ENCODE data around the gene ZBTB7B.
A peak's percentile ranks its signal among the peaks of the same experiment; 100 is the strongest.

The ZBTB7B gene

DNA sequence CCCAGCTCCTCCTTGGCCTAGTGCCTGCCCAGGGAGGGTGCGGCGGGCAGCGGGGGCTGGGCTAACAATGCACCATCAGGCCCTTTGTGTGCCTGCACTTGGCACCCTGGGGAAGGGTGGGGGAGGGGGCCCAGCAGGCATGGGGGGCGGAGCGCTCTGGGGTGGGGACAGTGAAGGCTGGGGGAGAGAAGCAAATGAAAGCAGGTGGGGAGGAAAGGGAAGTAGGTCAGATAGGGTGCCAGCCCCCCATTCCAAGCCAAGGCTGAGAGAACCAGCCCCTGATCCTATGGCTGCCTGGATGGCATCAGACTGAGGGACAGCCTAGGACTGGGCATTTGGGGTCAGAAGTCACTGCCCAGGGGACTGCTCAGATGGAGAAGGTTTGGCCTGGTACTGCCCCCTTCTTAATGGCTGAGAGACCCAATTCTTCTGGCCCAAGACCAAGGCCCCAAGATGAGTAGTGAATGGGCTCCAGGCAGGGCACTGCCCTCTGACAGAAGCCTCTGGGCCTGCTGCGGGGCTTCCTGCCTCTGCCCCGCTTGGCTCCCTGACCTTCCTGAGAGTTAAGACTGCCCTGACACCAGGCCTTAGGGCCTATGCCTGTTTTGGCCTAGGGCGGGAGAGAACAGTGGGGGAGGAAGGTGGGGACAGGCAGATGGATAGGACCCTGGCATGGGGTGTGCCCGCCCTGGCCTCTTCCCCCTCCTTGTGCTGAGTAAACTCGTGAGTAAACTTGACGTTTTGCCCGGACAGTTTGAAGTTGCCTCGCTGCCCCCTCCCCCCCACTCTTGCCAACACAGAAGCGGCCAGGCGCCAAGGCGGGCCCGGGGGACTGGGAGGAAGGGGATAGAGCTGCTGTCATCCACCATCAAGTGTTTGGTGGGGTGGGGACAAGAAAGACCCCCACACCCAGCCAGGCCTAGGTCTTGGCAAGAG is 2.7 kb downstream of the ZBTB7B start:
- DNase-seq, result no peak

DNA sequence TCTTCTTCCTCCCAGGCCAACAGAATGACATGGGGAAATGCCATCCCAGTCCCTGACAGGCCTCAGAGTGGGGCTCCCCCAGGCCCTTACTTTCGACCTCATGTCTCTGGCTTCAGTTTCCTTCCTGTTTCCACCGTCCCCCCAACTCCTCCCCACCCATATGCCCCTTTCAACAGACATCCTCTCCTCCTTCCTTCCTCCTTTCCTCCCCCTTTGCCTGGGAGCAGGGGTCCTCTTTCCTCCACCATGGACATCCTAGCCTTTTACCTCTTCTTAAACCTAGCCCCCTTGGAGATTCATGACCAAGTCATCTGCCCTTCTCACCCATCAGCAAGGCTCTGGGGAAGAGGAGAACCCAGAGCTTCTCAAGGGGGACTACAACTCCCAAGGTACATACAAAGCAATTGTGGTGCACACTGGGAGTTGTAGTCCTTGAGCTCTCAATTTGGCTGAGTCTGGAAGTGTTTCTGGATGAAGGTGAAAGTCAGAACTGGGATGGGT is 4.0 kb downstream of the ZBTB7B start:
- no peak for DNase-seq

DNA sequence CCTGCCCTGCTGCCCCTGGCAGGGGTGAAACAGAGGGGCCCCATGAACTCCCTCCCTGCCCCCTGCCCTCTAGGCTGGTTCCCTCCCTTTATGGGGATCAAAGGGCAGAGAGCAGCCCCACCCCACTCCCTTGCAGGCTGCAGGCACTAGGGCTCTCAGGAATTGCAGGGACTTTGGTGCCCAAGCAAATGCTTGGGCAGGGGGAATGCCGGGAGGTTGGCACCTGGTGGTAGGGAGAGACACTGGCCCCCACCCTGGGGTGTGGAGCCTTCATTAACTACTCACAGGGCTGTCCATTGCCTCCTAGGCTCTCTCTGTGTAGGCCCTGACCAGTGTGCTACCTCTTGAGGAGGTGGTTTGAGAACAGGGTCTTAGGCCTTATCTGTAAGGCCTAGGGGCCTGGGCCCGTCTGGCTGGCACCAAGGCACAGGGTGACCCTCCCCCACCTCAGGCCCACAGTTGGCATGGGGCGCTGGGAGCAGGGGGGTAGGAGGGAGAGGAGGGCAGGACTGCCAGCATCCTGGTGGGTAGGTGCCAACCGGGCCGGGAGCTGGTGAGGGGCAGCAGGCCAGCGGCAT is 4.7 kb downstream of the ZBTB7B start:
- DNase-seq, result no peak

DNA sequence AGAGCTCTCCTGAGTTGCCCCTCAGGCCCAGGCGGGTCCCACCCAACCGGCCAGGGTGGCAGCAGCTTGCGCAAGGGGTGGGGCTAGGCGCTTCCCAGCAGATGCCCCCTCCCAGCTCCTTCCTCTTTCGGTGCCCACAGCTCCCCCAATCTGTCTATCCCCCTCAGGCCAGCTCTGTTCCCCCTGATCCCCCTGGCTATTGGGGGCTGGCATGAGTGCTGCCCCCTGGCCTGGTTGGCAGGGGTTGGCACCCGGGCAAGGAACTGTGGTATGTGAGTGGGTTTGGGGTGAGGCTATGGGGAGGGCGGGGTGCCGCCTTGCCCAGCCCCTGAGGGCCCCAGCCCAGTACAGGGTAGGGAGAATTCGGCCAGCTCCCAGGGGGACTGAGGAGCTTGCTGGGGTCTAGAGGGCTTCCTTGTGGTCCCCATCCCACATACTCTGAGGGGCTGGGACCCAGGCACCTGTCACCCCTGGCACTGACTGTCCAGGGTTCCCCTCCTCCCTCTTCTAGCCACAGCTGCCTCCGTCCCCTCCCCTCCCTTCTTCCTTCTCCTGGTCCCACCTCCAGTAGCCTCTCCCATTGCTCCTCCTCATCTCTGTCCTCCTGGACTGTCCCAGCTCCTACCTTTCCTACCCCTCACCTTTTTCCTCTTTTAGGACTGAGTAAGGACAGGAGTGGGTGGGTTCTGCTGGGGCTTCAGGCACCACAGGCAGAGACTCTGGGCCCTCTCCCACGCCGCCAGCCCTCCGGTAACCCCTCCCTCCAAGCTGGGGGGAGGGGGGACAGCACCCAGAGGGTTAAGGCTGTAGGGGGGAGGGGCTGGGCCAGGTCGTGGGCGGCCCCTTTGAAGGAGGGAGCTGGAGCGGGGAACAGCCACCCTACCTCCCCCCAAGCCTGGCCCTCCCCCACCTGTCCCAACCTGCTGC is 5.7 kb downstream of the ZBTB7B start:
- no peak for DNase-seq

DNA sequence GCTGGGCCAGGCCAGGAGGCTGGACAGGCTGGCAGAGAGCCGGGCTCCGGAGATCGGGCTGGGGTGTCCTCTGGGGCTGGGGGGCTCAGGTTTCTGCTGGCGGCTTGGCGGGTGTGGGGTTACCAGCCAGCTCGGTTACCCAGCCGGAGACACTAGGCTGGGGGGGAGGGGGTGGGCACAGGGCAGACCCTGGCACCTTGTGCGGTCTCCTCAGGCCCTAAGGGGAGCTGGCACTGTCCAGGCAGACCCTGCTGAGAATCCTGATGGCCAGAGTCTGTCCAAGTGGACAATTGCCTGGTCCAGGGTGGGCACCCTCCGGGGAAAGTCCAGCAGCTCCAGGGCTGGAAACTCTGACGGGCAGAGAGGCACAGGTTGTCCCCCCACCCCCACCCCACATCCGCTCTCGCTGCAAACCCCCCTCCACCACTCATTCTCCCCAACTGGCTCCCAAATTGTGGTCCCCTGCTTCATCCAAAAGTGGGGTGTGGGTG is 6.7 kb downstream of the ZBTB7B start:
- DNase-seq, result no peak

DNA sequence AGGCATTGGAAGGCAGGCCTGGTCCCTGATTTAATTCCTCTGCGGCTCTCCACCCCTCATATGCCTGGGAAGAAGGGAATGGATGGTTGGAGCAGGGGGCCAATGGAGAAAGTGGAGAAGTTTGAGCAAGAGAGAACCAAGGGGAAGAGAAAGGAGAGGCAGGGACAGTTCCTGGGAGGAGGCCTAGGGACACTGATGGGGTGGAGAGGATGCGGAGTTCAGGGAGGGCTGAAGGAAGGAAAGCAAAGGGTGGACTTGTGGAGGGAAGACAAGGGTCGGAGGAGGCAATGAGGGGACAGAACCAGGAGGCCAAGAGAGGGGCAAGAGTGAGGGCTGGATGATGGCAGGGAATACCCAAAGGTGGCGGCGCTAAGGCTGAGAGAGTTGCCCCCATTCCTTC is 7.1 kb downstream of the ZBTB7B start:
- no peak for DNase-seq

DNA sequence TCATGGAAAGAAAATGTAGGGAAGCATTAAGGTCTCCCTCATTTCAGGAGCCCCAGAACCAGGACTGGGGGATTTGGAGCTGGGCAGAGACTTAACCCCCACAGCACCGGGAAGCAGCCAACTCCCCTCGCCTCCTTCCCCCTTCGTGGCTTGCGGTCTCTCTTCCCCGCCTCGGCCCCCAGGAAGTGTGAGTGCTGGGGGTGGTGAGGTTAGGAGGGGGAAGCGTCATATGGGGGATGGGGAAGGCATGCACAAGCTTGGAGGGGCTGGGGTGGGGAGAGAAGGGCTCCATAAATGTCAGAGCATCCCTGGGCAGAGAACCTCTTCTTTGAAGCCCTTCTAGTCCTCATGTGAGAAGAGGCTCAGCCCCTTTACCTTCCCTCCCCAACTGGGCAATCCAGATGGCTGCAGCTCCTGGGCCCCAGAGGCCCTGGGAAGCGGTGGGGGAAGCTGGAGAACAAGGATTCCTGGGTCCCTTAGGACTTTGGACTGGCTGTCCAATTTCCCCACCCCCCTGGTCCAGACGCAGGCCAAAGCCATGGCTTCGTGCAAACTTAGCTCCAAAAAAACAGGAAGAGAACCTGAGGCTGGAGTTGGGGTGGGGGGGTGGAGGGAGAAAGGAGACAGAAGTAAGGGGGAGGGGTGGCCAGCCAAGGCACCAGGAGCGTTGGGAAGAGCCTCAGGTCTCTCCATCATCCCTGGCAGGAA is 7.8 kb downstream of the ZBTB7B start:
- DNase-seq, result no peak

DNA sequence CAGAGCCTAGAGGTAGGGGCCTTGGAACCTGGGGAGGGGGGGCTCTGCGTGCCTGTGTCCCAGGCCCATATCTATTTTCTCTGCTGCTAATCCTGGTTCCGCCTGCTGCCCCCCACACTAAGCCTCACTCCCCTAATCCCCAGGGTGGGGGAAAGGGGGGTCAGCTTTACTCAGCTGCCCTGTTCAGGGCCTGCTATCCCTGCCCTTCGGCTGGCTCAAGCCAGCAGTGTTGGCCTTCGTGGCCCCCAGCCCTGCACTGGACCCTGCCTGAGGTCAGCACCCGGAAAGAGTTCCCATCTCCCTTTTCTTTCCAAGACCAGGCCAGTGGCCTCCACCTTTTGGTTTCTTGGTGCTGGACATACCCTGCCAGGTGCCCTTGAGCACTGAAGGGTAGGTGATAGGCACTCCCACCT is 8.4 kb downstream of the ZBTB7B start:
- no peak for DNase-seq

DNA sequence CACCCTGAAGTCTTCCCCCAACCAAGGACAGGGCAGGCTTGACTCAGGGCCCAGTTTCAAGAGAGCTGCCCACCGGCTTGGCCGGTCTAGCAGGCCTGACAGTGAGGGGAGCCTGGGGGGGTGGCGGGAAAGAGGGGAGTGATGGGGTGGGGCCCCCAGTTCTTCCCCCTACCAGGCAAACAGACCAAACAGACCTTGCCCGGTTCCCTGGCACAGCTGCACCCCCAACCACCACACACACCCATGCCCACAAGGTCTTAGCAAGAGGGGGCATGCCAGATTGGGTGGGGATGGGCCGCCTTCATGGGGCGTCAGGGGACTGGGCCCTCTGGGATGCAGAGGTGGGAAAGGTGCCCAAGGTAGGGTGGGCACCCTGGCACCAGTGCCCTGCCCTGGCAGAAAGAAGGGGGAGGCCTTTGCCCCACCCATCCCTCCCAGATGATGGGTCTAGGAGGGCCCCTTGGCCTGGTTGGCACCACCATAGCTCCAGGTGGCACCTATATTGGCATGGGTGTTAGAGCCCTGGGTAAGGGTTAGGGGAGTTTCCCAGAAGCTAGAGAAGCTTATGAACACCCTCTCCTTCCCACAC is 8.9 kb downstream of the ZBTB7B start:
- no peak for DNase-seq

DNA sequence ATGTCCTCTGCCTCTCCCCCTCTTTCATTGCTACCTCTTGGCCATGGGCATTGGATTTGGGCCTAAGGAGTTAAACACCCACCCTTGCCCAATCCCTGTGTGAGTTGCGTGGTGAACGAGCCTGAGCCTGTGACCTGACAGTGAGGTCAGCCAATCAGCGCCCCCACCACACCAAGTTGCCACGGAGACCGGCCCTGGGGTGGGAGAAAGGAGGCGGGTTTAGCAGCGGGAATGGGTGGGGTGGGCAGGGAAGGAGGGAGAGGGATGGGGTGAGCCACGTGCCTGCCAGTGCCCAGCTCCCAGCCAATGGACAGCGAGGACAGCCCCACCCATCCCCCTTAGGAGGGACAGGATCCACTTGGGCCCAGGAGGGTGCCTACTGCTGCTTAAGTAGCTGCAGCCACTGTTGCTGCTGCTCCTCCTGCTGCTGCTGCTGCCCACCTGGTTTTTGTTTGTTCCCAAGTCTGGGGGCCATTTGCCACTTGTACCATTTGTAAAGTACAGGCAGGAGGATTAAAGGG is 9.5 kb downstream of the ZBTB7B start:
- no peak for DNase-seq

DNA sequence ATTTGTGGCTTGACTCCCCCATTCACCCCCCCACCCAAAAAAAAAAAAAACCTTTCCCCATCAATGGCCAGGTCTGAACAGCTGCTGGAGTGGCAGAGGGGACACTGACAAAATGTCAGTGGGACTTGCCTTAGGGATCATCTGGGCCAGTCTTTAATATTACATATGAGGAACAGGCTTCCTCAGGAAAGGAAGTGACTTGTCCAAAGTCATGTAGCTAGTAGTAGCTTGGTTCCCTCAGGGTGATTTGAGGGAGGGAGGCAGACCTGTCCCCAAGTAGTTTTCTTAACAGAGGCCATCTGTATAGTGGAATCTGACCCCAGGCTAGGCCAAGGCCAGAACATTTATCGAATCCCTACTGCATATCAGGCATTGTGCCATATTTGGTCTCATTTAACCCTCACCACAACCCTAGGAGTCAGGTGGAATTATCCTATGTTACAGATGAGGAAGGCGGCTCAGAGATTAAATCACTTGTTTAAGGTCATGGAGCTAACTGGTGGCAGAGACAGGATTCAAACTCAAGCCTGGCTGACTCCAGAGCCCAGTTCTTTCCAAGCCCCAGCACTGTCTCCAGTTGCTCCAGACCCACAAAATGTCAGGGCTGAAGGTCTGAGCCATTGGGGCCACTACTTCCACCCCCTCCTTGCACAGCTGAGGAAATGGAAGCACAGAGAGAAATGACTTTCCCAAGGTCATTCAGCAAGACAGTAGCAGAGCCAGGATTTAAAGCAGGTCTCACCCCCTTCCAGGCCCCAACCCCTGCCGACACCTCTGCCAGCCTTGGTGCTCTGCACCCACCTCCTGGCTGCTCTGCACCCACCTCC is 10.4 kb downstream of the ZBTB7B start:
- no peak for DNase-seq

DNA sequence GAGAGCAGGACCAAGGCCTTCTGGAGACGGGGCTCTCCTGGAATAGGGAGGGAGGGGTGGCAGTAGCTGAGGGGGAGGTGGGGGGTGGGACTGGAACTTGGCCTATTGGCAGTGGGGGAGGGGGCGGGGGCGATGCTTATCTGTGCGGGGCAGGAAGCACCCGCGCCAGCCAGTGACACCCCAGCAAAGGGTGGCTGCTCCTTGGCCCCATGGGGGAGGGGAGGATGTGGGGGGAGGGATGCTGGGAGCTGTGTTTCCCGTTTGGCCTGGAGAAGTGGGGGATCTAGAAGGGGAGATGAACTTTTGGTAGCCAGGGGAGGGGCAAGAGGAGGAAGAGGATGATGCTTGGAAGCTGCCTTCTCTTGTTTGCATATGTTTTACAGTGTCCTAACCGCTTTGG is 11.0 kb downstream of the ZBTB7B start:
- peak; percentile 47 for DNase-seq

DNA sequence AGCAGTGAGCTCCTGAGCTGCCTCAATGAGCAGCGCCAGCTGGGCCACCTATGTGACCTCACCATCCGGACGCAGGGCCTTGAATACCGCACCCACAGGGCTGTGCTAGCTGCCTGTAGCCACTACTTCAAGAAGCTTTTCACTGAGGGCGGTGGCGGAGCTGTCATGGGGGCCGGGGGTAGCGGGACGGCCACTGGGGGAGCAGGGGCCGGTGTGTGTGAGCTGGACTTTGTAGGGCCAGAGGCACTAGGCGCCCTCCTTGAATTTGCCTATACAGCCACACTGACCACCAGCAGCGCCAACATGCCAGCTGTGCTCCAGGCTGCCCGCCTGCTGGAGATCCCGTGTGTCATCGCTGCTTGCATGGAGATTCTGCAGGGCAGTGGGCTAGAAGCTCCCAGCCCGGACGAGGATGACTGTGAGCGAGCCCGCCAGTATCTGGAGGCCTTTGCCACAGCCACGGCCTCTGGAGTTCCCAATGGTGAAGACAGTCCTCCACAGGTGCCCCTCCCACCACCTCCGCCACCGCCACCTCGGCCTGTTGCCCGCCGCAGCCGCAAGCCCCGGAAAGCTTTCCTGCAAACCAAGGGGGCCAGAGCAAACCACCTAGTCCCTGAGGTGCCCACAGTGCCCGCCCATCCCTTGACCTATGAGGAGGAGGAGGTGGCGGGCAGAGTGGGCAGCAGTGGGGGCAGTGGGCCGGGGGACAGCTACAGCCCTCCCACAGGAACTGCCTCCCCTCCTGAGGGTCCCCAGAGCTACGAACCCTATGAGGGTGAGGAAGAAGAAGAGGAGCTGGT is 12.3 kb downstream of the ZBTB7B start:
- DNase-seq, result no peak

DNA sequence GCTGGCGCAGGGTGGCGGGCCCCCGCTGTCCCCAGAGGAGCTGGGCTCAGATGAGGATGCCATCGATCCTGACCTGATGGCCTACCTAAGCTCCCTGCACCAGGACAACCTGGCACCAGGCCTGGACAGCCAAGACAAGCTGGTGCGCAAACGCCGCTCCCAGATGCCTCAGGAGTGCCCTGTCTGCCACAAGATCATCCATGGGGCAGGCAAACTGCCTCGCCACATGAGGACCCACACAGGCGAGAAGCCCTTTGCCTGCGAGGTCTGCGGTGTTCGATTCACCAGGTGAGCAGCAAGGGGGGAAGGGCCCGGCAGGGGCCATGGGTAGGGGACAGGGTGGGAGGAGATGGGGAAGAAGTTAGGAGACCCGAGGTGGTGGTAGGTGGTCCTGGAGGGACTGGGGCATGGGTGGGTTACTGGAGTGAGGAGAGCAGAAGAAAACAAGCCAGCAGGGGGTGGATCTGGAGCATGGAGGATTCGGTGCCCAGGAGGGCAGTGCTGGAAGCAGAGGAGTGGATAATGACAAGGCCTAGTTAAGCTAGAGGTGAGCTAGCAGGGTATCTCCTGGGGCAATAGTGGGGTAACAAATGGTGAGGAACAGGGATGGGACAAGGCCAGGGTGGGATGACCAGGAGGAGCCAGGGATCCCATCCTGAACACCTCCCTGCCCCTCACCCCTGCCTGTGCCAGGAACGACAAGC is 13.1 kb downstream of the ZBTB7B start:
- no peak for DNase-seq

DNA sequence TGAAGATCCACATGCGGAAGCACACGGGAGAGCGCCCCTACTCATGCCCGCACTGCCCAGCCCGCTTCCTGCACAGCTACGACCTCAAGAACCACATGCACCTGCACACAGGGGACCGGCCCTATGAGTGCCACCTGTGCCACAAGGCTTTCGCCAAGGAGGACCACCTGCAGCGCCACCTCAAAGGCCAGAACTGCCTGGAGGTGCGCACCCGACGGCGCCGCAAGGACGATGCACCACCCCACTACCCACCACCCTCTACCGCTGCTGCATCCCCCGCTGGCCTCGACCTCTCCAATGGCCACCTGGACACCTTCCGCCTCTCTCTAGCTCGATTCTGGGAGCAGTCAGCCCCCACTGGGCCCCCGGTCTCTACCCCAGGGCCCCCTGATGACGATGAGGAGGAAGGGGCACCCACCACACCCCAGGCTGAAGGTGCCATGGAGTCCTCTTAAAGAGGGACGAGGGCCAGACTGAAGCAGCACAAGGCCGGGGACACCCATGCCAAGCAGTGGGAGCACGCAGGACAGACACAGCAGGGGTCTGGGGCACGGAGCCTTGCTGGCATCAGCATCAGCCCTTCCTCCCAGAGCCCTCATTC is 13.7 kb downstream of the ZBTB7B start:
- DNase-seq, result no peak

DNA sequence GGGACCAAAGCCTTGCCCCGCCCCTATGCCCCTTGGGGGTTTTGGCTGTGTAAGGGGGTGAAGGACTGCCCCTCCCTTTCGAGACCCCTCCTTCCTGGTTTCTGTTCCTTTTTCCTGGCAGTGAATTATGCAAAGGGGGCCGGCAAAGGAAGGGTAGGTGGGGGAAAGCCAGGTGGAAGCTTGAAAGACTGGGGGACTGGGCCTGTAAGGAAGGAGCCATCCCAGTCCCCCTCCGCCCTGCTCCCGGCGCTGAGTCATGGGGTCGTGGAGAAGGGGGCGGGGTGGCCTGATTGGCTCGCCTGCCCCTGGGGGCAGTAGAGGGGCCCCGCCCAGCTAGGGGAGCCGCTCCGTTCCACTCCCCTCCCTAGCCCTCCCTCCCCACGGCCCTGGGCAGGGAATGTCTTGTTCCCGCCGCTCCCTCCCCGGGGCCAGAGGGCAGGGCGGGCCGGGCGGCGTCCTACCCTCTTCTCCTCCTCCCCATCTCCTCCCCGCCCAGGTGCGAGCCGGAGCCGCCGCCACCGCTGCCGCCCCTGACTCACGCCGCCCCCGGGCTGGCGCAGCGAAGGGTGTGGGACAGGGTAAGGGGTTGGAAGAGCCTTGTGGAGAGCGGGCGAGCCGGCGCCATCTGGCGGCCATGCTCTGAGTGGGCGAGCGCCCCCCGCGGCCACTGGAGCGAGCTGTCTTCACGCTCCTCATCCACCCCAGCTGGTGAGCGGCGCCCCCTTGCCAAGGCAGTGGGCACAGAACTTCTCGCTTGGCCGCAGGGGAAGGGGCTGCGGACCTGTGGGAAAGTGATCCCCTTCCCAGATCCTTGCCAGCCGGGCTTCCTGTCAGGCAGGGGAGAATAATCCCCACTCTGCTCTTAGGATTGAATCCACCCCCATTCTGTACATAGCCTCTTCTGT is 14.7 kb downstream of the ZBTB7B start:
- peak; percentile 88 for DNase-seq

DNA sequence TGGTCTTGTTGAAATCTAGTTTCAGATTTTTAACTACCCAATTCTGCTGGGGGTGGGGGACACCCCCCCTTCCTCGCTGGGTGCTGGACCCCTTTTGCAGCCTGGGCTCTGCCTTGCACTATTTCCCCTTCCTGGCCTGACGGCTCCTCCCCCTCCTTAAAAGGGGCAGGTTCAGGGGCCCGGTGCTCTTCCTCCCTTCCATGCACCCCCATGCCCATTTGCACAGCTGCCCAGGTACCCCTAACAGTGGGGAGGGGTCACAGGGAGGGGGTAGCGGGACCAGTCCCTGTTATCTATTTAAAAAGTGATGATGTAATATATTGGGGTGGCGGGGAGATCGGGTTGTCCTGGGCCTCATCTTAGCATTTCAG is 15.3 kb downstream of the ZBTB7B start:
- no peak for DNase-seq
